KMS-11 (cell line): ENCODE data around the gene HBB.

ENCODE experiments used
- H2AFZ ChIP-seq: fragments of 200-600 bp; sonication (generic); 2 replicates; pipeline ENCODE4 v1.6.1; 2016; ENCODE audit warnings: antibody characterized with exemption, mixed run types, low read depth
- H3K27ac ChIP-seq: fragments of 200-600 bp; sonication (generic); 2 replicates; pipeline ENCODE4 v1.6.1; 2016; ENCODE audit warnings: mild to moderate bottlenecking, mixed run types
- H3K27me3 ChIP-seq: fragments of 200-600 bp; sonication (generic); 2 replicates; pipeline ENCODE4 v1.6.1; 2017; ENCODE audit warnings: mild to moderate bottlenecking, low read depth, mixed run types, moderate library complexity; ENCODE audit not compliant: insufficient read depth
- H3K36me3 ChIP-seq: fragments of 200-600 bp; sonication (generic); 2 replicates; pipeline ENCODE4 v1.6.1; 2017; ENCODE audit warnings: mild to moderate bottlenecking, mixed run types; ENCODE audit not compliant: insufficient read depth
- H3K4me1 ChIP-seq: fragments of 200-600 bp; sonication (generic); 2 replicates; pipeline ENCODE4 v1.6.1; 2016; ENCODE audit warnings: mild to moderate bottlenecking, low read depth, mixed run types; ENCODE audit not compliant: poor library complexity, severe bottlenecking
- H3K4me2 ChIP-seq: fragments of 200-600 bp; sonication (generic); 2 replicates; pipeline ENCODE4 v1.7.0; 2016; ENCODE audit warnings: mild to moderate bottlenecking, mixed run types
- H3K4me3 ChIP-seq: fragments of 200-600 bp; sonication (generic); IDR thresholded peaks from 2 replicates; pipeline ENCODE4 v1.6.1; 2017; ENCODE audit warnings: low read depth, low read length, mixed read lengths; ENCODE audit not compliant: insufficient read depth
- H3K79me2 ChIP-seq: fragments of 200-600 bp; sonication (generic); 2 replicates; pipeline ENCODE4 v1.6.1; 2016; ENCODE audit warnings: low read depth, mixed run types; ENCODE audit not compliant: insufficient read depth
- H3K9ac ChIP-seq: fragments of 200-600 bp; sonication (generic); 2 replicates; pipeline ENCODE4 v1.6.1; 2016; ENCODE audit warnings: mild to moderate bottlenecking, mixed run types
- H4K20me1 ChIP-seq: fragments of 200-600 bp; sonication (generic); 2 replicates; pipeline ENCODE4 v1.6.1; 2016; ENCODE audit warnings: mild to moderate bottlenecking, mixed run types; ENCODE audit not compliant: insufficient read depth
- CTCF ChIP-seq: fragments of 200-600 bp; sonication (generic); conservative IDR thresholded peaks from 2 replicates; pipeline ENCODE4 v1.6.1; 2017; ENCODE audit warnings: low read depth, mild to moderate bottlenecking, antibody characterized with exemption, low read length, moderate library complexity, mixed read lengths

HBB gene

GRCh38 chr11:5196067-5196466, 30.8 kb downstream of the HBB start:
- H3K4me1 ChIP-seq, result no peaks in the 10 kb centered on the region
- no peak overlapping the region for H3K9ac ChIP-seq
- no peaks in the 10 kb centered on the region for H3K27me3 ChIP-seq
- H2AFZ ChIP-seq, result no peak overlapping the region
- no peak overlapping the region for H3K4me3 ChIP-seq
- no peak overlapping the region for H3K4me2 ChIP-seq
- no peaks in the 10 kb centered on the region for H3K36me3 ChIP-seq
- H4K20me1 ChIP-seq, result no peaks in the 10 kb centered on the region
- H3K27ac ChIP-seq, result no peak overlapping the region
- no peak for TF ChIP-seq CTCF
- H3K79me2 ChIP-seq, result no peaks in the 10 kb centered on the region

GRCh38 chr11:5192738-5193137, 34.1 kb downstream of the HBB start:
- no peaks in the 10 kb centered on the region for H3K27me3 ChIP-seq
- no peak overlapping the region for H2AFZ ChIP-seq
- H3K27ac ChIP-seq, result no peak overlapping the region
- no peak overlapping the region for H3K4me2 ChIP-seq
- no peaks in the 10 kb centered on the region for H3K4me1 ChIP-seq
- TF ChIP-seq CTCF, result no peak
- no peak overlapping the region for H3K4me3 ChIP-seq
- no peaks in the 10 kb centered on the region for H4K20me1 ChIP-seq
- no peaks in the 10 kb centered on the region for H3K79me2 ChIP-seq
- H3K36me3 ChIP-seq, result no peaks in the 10 kb centered on the region
- no peak overlapping the region for H3K9ac ChIP-seq

GRCh38 chr11:5188201-5188600, 38.7 kb downstream of the HBB start:
- no peak for TF ChIP-seq CTCF
- no peaks in the 10 kb centered on the region for H3K79me2 ChIP-seq

GRCh38 chr11:5178046-5178837, 48.6 kb downstream of the HBB start:
- no peaks in the 10 kb centered on the region for H3K79me2 ChIP-seq
- H3K4me2 ChIP-seq, result no peak overlapping the region
- no peaks in the 10 kb centered on the region for H4K20me1 ChIP-seq
- no peak overlapping the region for H3K27ac ChIP-seq
- no peak overlapping the region for H3K9ac ChIP-seq
- TF ChIP-seq CTCF, result no peak
- H3K4me1 ChIP-seq, result no peaks in the 10 kb centered on the region
- H3K4me3 ChIP-seq, result no peak overlapping the region
- no peak overlapping the region for H2AFZ ChIP-seq
- no peaks in the 10 kb centered on the region for H3K27me3 ChIP-seq
- no peaks in the 10 kb centered on the region for H3K36me3 ChIP-seq

More at GRCh38 chr11:5188201-5188600, 38.7 kb downstream of the HBB start:
- Histone ChIP-seq H3K4me3 (no peak overlapping the region), H4K20me1 (no peaks in the 10 kb centered on the region), H3K9ac (no peak overlapping the region), H3K4me1 (no peaks in the 10 kb centered on the region), H3K4me2 (no peak overlapping the region), H3K36me3 (no peaks in the 10 kb centered on the region), H2AFZ (no peak overlapping the region), H3K27me3 (no peaks in the 10 kb centered on the region), H3K27ac (no peak overlapping the region)
